K562 (cell line): ENCODE results near the gene CRIP3. TPM values are rescaled to one million over a fixed set of nuclear protein-coding genes. Genes with fewer than 3 reads are reported as not detected.

Source experiments
- ATAC-seq: fragments of 200-7000 bp; cut with Tn5 transposase; 3 replicates; pipeline ENCODE4 v1.9.1; 2020; ENCODE audit warnings: moderate library complexity
- BruUV-seq: library from RNA; stranded (reverse); fragments of 400-500 nt; replicated peaks from 2 replicates; lab custom pipeline; 2021; lab: Mats Ljungman, UMichigan
- CTCF ChIA-PET: fragments of 300-600 bp; formaldehyde crosslinking; extraction: SDS; loops from one replicate; lab custom pipeline; 2021; ENCODE audit warnings: low intra/inter-chr PET ratio; lab: Yijun Ruan, JAX
- POLR2A ChIA-PET: fragments of 300-600, 350-650 bp; sonication (Branson Sonifier 250); formaldehyde crosslinking; extraction: SDS; loops from one replicate; lab custom pipeline; 2021; ENCODE audit warnings: antibody characterized with exemption, inconsistent platforms; lab: Yijun Ruan, JAX
- DNase-seq, 4 experiments: peaks; one replicate each; pipeline versions ENCODE4 v3.0.0 to v3.0.0-alpha.2; 2011 to 2018; ENCODE audit warnings: low spot score in 3 of 4, mixed read lengths in 3 of 4; ENCODE audit errors: extremely low read depth in 1 of 4
- FAIRE-seq: peaks from 2 replicates; lab custom pipeline; 2011; peaks lifted over from hg19 to GRCh38; lab: Jason Lieb, UNC
- H2AFZ ChIP-seq: 2 replicates; pipeline ENCODE4 v1.6.0; 2011; ENCODE audit warnings: low read depth, low read length, control low read depth, inconsistent platforms
- H3K27ac ChIP-seq: fragments of 200-600 bp; 3 replicates; pipeline ENCODE4 v1.8.0; 2011; ENCODE audit warnings: low read depth, mild to moderate bottlenecking, control low read depth, inconsistent platforms, low read length, moderate library complexity, mixed read lengths; ENCODE audit errors: extremely low read depth
- H3K27me3 ChIP-seq, 2 experiments: fragments of 300-600 bp in 1 of 2; 2 replicates in 1 of 2; 3 replicates in 1 of 2; pipeline versions ENCODE4 v1.6.0 to v1.8.0; 2011; ENCODE audit warnings: inconsistent platforms in 2 of 2, low read length in 2 of 2, mild to moderate bottlenecking in 1 of 2, mixed read lengths in 1 of 2, moderate library complexity in 1 of 2; ENCODE audit not compliant: control insufficient read depth in 2 of 2, insufficient read depth in 2 of 2
- H3K36me3 ChIP-seq: fragments of 300-600 bp; 3 replicates; pipeline ENCODE4 v1.8.0; 2011; ENCODE audit warnings: mild to moderate bottlenecking, low read length, inconsistent platforms; ENCODE audit not compliant: control insufficient read depth, insufficient read depth
- H3K4me1 ChIP-seq, 2 experiments: fragments of 200-600 bp in 1 of 2; replicated peaks in 1 of 2; 2 replicates in 1 of 2; 3 replicates in 1 of 2; pipeline versions ENCODE4 v1.5.1 to v1.8.0; 2011; ENCODE audit warnings: inconsistent platforms in 2 of 2, low read length in 2 of 2, mild to moderate bottlenecking in 1 of 2, mixed read lengths in 1 of 2, moderate library complexity in 1 of 2; ENCODE audit not compliant: control insufficient read depth in 2 of 2, insufficient read depth in 2 of 2
- H3K4me2 ChIP-seq: 2 replicates; pipeline ENCODE4 v1.6.1; 2011; ENCODE audit warnings: low read length, control low read depth, inconsistent platforms, mixed read lengths; ENCODE audit not compliant: insufficient read depth
- H3K4me3 ChIP-seq: fragments of 200-600 bp; sonication (generic), shearing (Covaris generic); 2 replicates; pipeline ENCODE4 v1.5.1; 2016; ENCODE audit warnings: control low read depth, inconsistent platforms
- H3K79me2 ChIP-seq: fragments of 200-600 bp; 3 replicates; pipeline ENCODE4 v1.8.0; 2011; ENCODE audit warnings: low read length, inconsistent platforms; ENCODE audit not compliant: control insufficient read depth, insufficient read depth
- H3K9ac ChIP-seq, 2 experiments: 2 replicates each; pipeline versions ENCODE4 v1.6.0 to v1.6.1; 2011; ENCODE audit warnings: low read depth in 2 of 2, low read length in 2 of 2, control low read depth in 1 of 2, inconsistent platforms in 1 of 2, mild to moderate bottlenecking in 1 of 2, mixed read lengths in 1 of 2; ENCODE audit not compliant: insufficient read depth in 1 of 2
- H3K9me1 ChIP-seq: one replicate; pipeline ENCODE4 v1.6.0; 2011; ENCODE audit warnings: inconsistent platforms, mild to moderate bottlenecking, low read length, moderate library complexity; ENCODE audit not compliant: control insufficient read depth, insufficient read depth
- H3K9me3 ChIP-seq: replicated peaks from 2 replicates; pipeline ENCODE4 v1.5.1; 2011; ENCODE audit warnings: low read depth, low read length, inconsistent platforms; ENCODE audit not compliant: control insufficient read depth, insufficient read depth
- H4K20me1 ChIP-seq: replicated peaks from 2 replicates; pipeline ENCODE4 v1.6.1; 2011; ENCODE audit warnings: low read length, inconsistent platforms, mixed read lengths; ENCODE audit not compliant: control insufficient read depth, insufficient read depth
- ESRRB ChIP-seq: fragments of 250-450 bp; sonication (Bioruptor Pico); IDR thresholded peaks from 2 replicates; pipeline ENCODE4 v1.5.0; 2020; ENCODE audit warnings: mild to moderate bottlenecking, moderate library complexity, borderline replicate concordance
- IRF1 ChIP-seq: sonication (generic); formaldehyde crosslinking; IDR thresholded peaks from 2 replicates; pipeline ENCODE4 v1.8.0; 2022; ENCODE audit warnings: missing genetic modification reagents, mild to moderate bottlenecking, borderline replicate concordance
- KAT7 ChIP-seq: sonication (generic); formaldehyde crosslinking; IDR thresholded peaks from 2 replicates; pipeline ENCODE4 v1.8.0; 2022; ENCODE audit warnings: missing genetic modification reagents, mild to moderate bottlenecking, borderline replicate concordance
- LCOR ChIP-seq: sonication (generic); formaldehyde crosslinking; IDR thresholded peaks from 2 replicates; pipeline ENCODE4 v1.8.0; 2022; ENCODE audit warnings: mild to moderate bottlenecking, missing genetic modification reagents
- NFRKB ChIP-seq: fragments of 450-650 bp; IDR thresholded peaks from 2 replicates; pipeline ENCODE4 v1.6.1; 2016; ENCODE audit warnings: low read depth
- RAD51 ChIP-seq: fragments of 450-650 bp; IDR thresholded peaks from 2 replicates; pipeline ENCODE4 v1.7.1; 2016; ENCODE audit warnings: low read depth, mild to moderate bottlenecking, borderline replicate concordance
- SLC30A9 ChIP-seq: fragments of 250-450 bp; sonication (Bioruptor Pico); IDR thresholded peaks from 2 replicates; pipeline ENCODE4 v1.8.0; 2022; ENCODE audit warnings: mild to moderate bottlenecking, moderate library complexity
- SMARCA4 ChIP-seq: fragments of 450-650 bp; IDR thresholded peaks from 2 replicates; pipeline ENCODE4 v1.6.1; 2016
- TBP ChIP-seq: optimal IDR thresholded peaks from 2 replicates; pipeline ENCODE3; 2011; ENCODE audit warnings: low read depth, low read length, improper control_type of control experiment
- WGBS: fragments of 100-300 bp; shearing (Covaris generic); methylation state at CpG from one replicate; pipeline ENCODE4 v1.1.6; 2016; ENCODE audit warnings: low coverage, mixed read lengths; ENCODE audit not compliant: insufficient coverage; ENCODE audit errors: missing lambda C conversion rate; 5-methylcytosine and 5-hydroxymethylcytosine counted together
- in situ Hi-C: fragments of 300-500 bp; cut with MboI; formaldehyde crosslinking; loops from 4 replicates; pipeline ENCODE4 v1.15.0; 2018; ENCODE audit warnings: inconsistent platforms, mixed read lengths
- intact Hi-C: fragments of 100-400 bp; cut with micrococcal nuclease; formaldehyde crosslinking; loops from 2 replicates; pipeline ENCODE4 v1.14.2; 2022
- polyA plus RNA-seq, 8 experiments: library from polyadenylated mRNA; depleted of rRNA in 4 of 8; stranded (reverse) in 5 of 8; unstranded in 3 of 8; fragments of >200 nt; fragmentation: Nextera tagmentation in 2 of 8; fragmentation: Illumina TruSeq in 1 of 8; extraction: Ambion mirVana in 2 of 8; extraction: Trizol in 1 of 8; gene quantifications; 2 replicates each; pipeline versions ENCODE4 v1.2.1 to v1.2.3, GENCODE V29; 2011 to 2014; ENCODE audit warnings: inconsistent platforms in 1 of 8, missing spikeins in 1 of 8
- total RNA-seq, 7 experiments: library from RNA; depleted of rRNA in 6 of 7; stranded (reverse); fragments of >200 nt in 6 of 7; fragmentation: Illumina TruSeq in 2 of 7; extraction: Trizol in 2 of 7; gene quantifications; 2 replicates each; pipeline versions ENCODE4 v1.2.1 to v1.2.3, GENCODE V29; 2011 to 2021; ENCODE audit warnings: low replicate concordance in 1 of 7

Gene CRIP3
- total and polyA plus RNA-seq, 9 of the 15 experiments (the other 6 are each of a cell fraction or from before 2014, with no cell fraction given), result 0.36 to 2.1 (median 0.87) TPM

- BruUV-seq, result no TSS peak
- no peaks in the 10 kb centered on the region for H3K4me1 ChIP-seq
- H3K27ac ChIP-seq, result no peak overlapping the region
- no peaks in the 10 kb centered on the region for H3K36me3 ChIP-seq
- TF ChIP-seq LCOR (no peak), SLC30A9 (CRISPR knock-in tag) (no peak), IRF1 (no peak), NFRKB (no peak), KAT7 (no peak), RAD51 (no peak), SMARCA4 (no peak), ESRRB (CRISPR knock-in tag) (no peak), TBP (no peak)
- H3K9me3 ChIP-seq, result no peaks in the 10 kb centered on the region
- intact Hi-C loops, result no loop called here
- WGBS, result 22% methylated on average over 2 of the region's 2 CpGs
- no peaks in the 10 kb centered on the region for H3K79me2 ChIP-seq
- H2AFZ ChIP-seq, result no peak overlapping the region
- no peak overlapping the region for H3K4me2 ChIP-seq
- CTCF ChIA-PET, result no interaction called here
- no peak overlapping the region for H3K4me3 ChIP-seq
- no peak overlapping the region for H3K9ac ChIP-seq
- H4K20me1 ChIP-seq, result no peaks in the 10 kb centered on the region
- in situ Hi-C loops, result no loop called here
- ATAC-seq (no peak), FAIRE-seq (no peak), DNase-seq (no peak)
- POLR2A ChIA-PET, result interaction anchor here (1.1 to 1.8 kb wide), 4 partner anchors 9 to 29 kb away, joined by 3 to 6 read pairs (median 4); partner anchors contain the start of gene CRIP3
- peaks cover 3% of the 10 kb centered on the region for H3K9me1 ChIP-seq
- peaks cover 6 to 13% of the 10 kb centered on the region in 2 experiments; a peak in 3 of 5 replicates for H3K27me3 ChIP-seq
Observed at GRCh38 chr6:43318011-43318410, 9.4 kb upstream of the CRIP3 start.
